GM19468 (cell line): ENCODE results near the gene B3GNT9.

ENCODE experiments used
- ATAC-seq: cut with Tn5 transposase; IDR thresholded peaks from one replicate; pipeline ENCODE4 v1.9.1; 2021; ENCODE audit warnings: mild to moderate bottlenecking, moderate library complexity, moderate number of reproducible peaks; ENCODE audit not compliant: unreplicated experiment; ENCODE audit errors: extremely low read depth

The B3GNT9 gene

GRCh38 chr16:67156143-67156844 is 5.5 kb upstream of the B3GNT9 start:
- no peak for ATAC-seq

- ATAC-seq, result no peak
These were observed 4.7 kb upstream of the B3GNT9 start for GRCh38 chr16:67155295-67156142.

GRCh38 chr16:67154578-67155294 is 3.9 kb upstream of the B3GNT9 start:
- no peak for ATAC-seq

- no peak for ATAC-seq
These were observed 766 bp upstream of the B3GNT9 start for GRCh38 chr16:67151431-67152097.

- no peak for ATAC-seq
These were observed 558 bp downstream of the B3GNT9 start for GRCh38 chr16:67150047-67150832.

- no peak for ATAC-seq
These were observed 1.3 kb downstream of the B3GNT9 start for GRCh38 chr16:67149276-67150046.

GRCh38 chr16:67148656-67149275 is 2.0 kb downstream of the B3GNT9 start:
- no peak for ATAC-seq

- no peak for ATAC-seq
These were observed 2.6 kb downstream of the B3GNT9 start for GRCh38 chr16:67148221-67148620.

- no peak for ATAC-seq
These were observed 3.2 kb downstream of the B3GNT9 start for GRCh38 chr16:67147437-67148140.

- ATAC-seq, result no peak
These were observed 4.1 kb downstream of the B3GNT9 start for GRCh38 chr16:67146523-67147357.

GRCh38 chr16:67145746-67146145 is 5.1 kb downstream of the B3GNT9 start:
- ATAC-seq, result no peak

- ATAC-seq, result no peak
These were observed 5.9 kb downstream of the B3GNT9 start for GRCh38 chr16:67144943-67145342.

- no peak for ATAC-seq
These were observed 8.5 kb downstream of the B3GNT9 start for GRCh38 chr16:67142342-67142741.

GRCh38 chr16:67141391-67141790 is 9.4 kb downstream of the B3GNT9 start:
- ATAC-seq, result no peak

- no peak for ATAC-seq
These were observed 13.2 kb downstream of the B3GNT9 start for GRCh38 chr16:67137605-67138004.

GRCh38 chr16:67129422-67129821 is 21.4 kb downstream of the B3GNT9 start:
- no peak for ATAC-seq

- no peak for ATAC-seq
These were observed 21.9 kb downstream of the B3GNT9 start for GRCh38 chr16:67128887-67129286.
